Mammary epithelial cell (primary cell): Measurements from ENCODE around the gene COPS6.

ENCODE experiments used
- EZH2 ChIP-seq: IDR thresholded peaks from 2 replicates; pipeline ENCODE4 v1.6.1; 2012; ENCODE audit warnings: low read length, inconsistent platforms, borderline replicate concordance
- TF ChIP-seq, protein P1 (sequence below), 2 donors: IDR thresholded peaks in 1 of 2; conservative IDR thresholded peaks in 1 of 2; 2 replicates each; pipeline ENCODE4 v1.5.1; 2011 to 2012; ENCODE audit warnings: inconsistent platforms in 2 of 2, low read length in 2 of 2, mild to moderate bottlenecking in 2 of 2, control low read depth in 1 of 2, low read depth in 1 of 2; ENCODE audit not compliant: insufficient read depth in 1 of 2; ENCODE audit errors: extremely low read depth in 1 of 2

DNA sequence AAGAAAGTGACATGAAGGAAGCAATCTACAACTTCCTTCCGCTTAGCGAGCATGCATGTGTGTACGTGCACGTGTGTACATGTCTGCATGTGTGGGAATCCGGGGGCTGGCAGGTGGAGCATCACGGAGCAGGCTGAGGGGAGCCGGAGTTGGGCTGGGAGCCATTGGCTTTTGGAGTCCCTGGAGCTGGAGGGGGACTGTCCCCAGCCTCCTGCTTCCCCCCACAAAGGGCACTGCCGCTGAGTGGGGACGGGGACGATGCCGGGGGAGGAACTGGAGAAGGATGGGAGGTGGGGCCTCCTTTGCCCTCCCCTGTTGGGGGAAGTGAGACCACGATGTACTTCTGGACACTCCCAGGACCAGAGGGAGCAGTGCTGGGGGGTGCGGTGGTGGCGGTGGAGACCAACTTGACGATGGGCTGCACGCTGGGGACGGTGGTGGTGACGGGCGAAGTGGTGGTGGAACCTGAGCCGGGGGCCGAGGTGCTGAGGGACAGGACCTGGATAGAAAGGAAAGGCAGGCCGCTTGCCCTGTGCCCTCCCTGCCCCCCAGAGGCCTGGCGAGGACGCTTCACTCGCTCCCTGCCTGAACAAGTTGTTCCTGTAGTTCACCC lies 18.5 kb downstream of the COPS6 start:
- no peak for TF ChIP-seq EZH2
- TF ChIP-seq, protein P1, sequence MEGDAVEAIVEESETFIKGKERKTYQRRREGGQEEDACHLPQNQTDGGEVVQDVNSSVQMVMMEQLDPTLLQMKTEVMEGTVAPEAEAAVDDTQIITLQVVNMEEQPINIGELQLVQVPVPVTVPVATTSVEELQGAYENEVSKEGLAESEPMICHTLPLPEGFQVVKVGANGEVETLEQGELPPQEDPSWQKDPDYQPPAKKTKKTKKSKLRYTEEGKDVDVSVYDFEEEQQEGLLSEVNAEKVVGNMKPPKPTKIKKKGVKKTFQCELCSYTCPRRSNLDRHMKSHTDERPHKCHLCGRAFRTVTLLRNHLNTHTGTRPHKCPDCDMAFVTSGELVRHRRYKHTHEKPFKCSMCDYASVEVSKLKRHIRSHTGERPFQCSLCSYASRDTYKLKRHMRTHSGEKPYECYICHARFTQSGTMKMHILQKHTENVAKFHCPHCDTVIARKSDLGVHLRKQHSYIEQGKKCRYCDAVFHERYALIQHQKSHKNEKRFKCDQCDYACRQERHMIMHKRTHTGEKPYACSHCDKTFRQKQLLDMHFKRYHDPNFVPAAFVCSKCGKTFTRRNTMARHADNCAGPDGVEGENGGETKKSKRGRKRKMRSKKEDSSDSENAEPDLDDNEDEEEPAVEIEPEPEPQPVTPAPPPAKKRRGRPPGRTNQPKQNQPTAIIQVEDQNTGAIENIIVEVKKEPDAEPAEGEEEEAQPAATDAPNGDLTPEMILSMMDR (conservative IDR thresholded peaks at IDR 0.05 in 1 of 2, IDR thresholded peaks at IDR 0.05 in 1 of 2; ENCODE audit: extremely low read depth in 1 of 2, insufficient read depth in 1 of 2, low read depth in 1 of 2, low read length in 2 of 2), result no peak
